ENCODE measurements around the gene SH3RF3.

The SH3RF3 gene

GRCh38 chr2:109367683-109368082, 238.7 kb downstream of the SH3RF3 start:
- H3K4me3 ChIP-seq (ENCODE audit: low read depth, low read length) = no peak overlapping the region
- TF ChIP-seq CTCF (IDR thresholded peaks at IDR 0.05; ENCODE audit: borderline replicate concordance, insufficient read depth, low read depth, low read length) = no peak

DNA sequence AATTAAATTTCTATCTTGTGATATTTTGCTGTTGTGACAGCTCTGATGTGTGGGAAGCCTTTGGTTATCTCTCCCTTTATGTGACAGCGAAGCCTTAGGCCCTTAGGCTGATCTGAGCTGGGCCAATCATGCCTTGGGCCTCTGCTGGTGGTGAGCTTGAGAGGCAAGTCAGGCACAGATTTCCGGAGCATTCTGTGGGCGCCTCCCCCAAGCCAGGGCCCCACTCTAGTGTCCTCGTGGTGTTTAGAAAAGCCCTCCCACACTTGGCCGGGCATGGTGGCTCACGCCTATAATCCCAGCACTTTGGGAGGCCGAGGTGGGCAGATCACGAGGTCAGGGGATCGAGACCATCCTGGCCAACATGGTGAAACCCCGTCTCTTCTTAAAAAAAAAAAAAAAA, 239.8 kb downstream of the SH3RF3 start:
- no peak for TF ChIP-seq CTCF (IDR thresholded peaks at IDR 0.05; ENCODE audit: borderline replicate concordance, insufficient read depth, low read depth, low read length)
- H3K4me3 ChIP-seq (ENCODE audit: low read depth, low read length) = no peak overlapping the region

DNA sequence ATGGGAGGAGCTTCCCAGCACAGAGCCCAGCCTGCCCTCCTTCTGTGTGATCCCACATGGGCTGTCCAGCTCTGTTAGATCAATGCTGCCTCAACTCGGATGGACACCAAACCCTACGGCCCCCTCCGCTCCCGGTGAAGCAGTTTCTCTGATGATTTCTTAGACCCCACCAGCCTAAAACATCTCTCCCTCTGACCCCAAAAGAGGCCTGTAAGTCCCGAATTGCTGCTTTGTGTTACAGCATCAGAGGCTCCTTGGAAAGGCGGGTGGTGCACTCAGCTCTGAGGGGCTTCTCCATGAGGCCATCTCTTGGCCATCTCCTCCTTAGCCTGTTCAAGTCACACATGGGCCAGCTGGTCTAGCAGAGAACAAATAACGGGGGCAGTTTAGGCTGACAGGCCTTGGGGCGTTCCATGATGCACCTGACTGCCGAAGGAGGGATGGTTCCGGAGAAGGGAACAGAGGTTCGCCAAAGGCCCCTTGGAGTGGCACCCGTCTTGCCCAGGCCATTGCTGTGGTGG, 240.7 kb downstream of the SH3RF3 start:
- no peak for TF ChIP-seq CTCF (IDR thresholded peaks at IDR 0.05; ENCODE audit: borderline replicate concordance, insufficient read depth, low read depth, low read length)
- H3K4me3 ChIP-seq (ENCODE audit: low read depth, low read length) = no peak overlapping the region

DNA sequence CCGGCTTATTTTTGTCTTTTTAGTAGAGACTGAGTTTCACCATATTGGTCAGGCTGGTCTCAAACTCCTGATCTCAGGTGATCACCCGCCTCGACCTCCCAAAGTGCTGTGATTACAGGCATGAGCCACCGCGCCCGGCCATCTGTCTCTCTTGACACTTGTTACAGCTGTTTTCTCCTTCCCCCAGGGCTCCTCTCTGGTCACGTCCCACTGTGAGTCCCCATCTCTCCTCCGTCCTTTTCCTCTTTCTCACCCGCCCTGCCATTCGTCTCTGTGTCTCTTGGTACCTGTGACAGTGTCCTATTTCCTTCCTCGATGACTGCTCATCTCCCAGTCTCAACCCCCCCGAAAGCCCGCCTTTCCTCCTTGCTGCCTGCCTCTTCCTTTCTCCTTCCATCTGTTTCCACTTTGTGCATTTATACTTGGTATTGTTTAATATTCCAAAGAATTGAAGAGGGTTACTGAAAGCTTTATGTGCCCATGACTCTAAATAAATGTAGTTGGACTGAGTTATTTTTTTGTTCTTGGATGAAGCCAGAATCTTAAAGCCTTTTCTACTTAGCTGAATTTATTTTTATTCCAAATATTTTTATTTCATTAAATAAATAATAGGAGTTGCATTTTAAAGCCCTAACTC, 241.5 kb downstream of the SH3RF3 start:
- TF ChIP-seq CTCF (IDR thresholded peaks at IDR 0.05; ENCODE audit: borderline replicate concordance, insufficient read depth, low read depth, low read length) = no peak

GRCh38 chr2:109371481-109372170, 242.6 kb downstream of the SH3RF3 start:
- H3K4me3 ChIP-seq (ENCODE audit: low read depth, low read length) = no peak overlapping the region
- TF ChIP-seq CTCF (IDR thresholded peaks at IDR 0.05; ENCODE audit: borderline replicate concordance, insufficient read depth, low read depth, low read length) = no peak

More for the DNA sequence above, 241.5 kb downstream of the SH3RF3 start:
- H3K4me3 ChIP-seq (ENCODE audit: low read depth, low read length) = no peak overlapping the region

DNA sequence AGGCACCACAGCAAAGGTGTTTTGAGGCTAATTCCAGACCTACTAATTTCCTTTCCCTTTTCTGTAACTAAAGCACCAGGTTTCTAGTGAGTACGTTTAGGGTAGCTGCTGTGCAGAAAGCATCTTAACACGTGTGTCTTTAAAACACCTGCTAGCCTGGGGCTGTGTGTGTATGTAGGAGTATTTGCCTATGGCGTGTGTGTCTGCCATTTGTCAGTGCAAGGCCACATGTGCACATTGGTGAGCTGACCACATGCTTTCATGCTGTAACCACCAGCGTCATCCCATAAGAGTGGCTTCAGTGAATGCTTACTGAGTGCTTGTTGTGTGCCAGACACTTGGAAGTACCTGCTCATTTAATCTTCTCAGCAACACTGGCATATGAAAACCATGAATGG, 243.2 kb downstream of the SH3RF3 start:
- TF ChIP-seq CTCF (IDR thresholded peaks at IDR 0.05; ENCODE audit: borderline replicate concordance, insufficient read depth, low read depth, low read length) = no peak
- no peak overlapping the region for H3K4me3 ChIP-seq (ENCODE audit: low read depth, low read length)

GRCh38 chr2:109372614-109373013, 243.6 kb downstream of the SH3RF3 start:
- no peak overlapping the region for H3K4me3 ChIP-seq (ENCODE audit: low read depth, low read length)
- no peak for TF ChIP-seq CTCF (IDR thresholded peaks at IDR 0.05; ENCODE audit: borderline replicate concordance, insufficient read depth, low read depth, low read length)
